Sigmoid colon (tissue), 7 donors: Measurements from ENCODE around the gene C13orf42. TPM values are rescaled to one million over a fixed set of nuclear protein-coding genes. Genes with fewer than 3 reads are reported as not detected.

Experiments used
- DNase-seq: peaks from one replicate; pipeline ENCODE4 v3.0.0-alpha.2; 2019
- H3K27ac ChIP-seq, 4 donors: fragments of 200-600 bp; sonication (generic); one replicate each; pipeline ENCODE4 v1.5.1; 2016 to 2019; ENCODE audit warnings: mild to moderate bottlenecking in 1 of 4
- H3K27me3 ChIP-seq, 3 donors: fragments of 200-600 bp; sonication (generic); one replicate each; pipeline ENCODE4 v1.5.1; 2019; ENCODE audit warnings: mild to moderate bottlenecking in 1 of 3
- H3K36me3 ChIP-seq, 4 donors: fragments of 200-600 bp; sonication (generic); one replicate each; pipeline ENCODE4 v1.5.1; 2016 to 2019
- H3K4me1 ChIP-seq, 4 donors: fragments of 200-600 bp; sonication (generic); one replicate each; pipeline ENCODE4 v1.5.1; 2017 to 2019
- H3K4me3 ChIP-seq, 4 donors: fragments of 200-600 bp; sonication (generic); one replicate each; pipeline ENCODE4 v1.5.1; 2017 to 2019; ENCODE audit warnings: mild to moderate bottlenecking in 2 of 4, moderate library complexity in 1 of 4
- H3K9me3 ChIP-seq, 4 donors: fragments of 200-600 bp in 3 of 4; sonication (generic) in 3 of 4; one replicate each; pipeline versions ENCODE4 v1.5.1 to v1.6.1; 2013 to 2019
- CTCF ChIP-seq, 4 experiments: fragments of 450-650 bp in 3 of 4; fragments of 200-600 bp in 1 of 4; IDR thresholded peaks; one replicate each; pipeline ENCODE4 v1.5.1; 2016 to 2019; ENCODE audit warnings: antibody characterized with exemption in 4 of 4, mild to moderate bottlenecking in 3 of 4, moderate library complexity in 2 of 4
- EP300 ChIP-seq, 4 donors: sonication (generic); formaldehyde crosslinking; IDR thresholded peaks; one replicate each; pipeline ENCODE4 v1.6.1; 2017; ENCODE audit warnings: antibody characterized with exemption in 4 of 4
- POLR2A ChIP-seq, 2 donors: fragments of 450-650 bp; IDR thresholded peaks; one replicate each; pipeline ENCODE4 v1.6.1; 2016; ENCODE audit warnings: antibody characterized with exemption in 2 of 2, mild to moderate bottlenecking in 2 of 2, moderate library complexity in 2 of 2
- POLR2AphosphoS5 ChIP-seq, 4 donors: sonication (generic); formaldehyde crosslinking; IDR thresholded peaks; one replicate each; pipeline ENCODE4 v1.6.1; 2017; ENCODE audit warnings: antibody characterized with exemption in 4 of 4
- WGBS, 2 donors: extraction: QIAGEN DNeasy Blood & Tissue Kit; methylation state at CpG; one replicate each; pipeline ENCODE4 v1.1.7; 2013; 5-methylcytosine and 5-hydroxymethylcytosine counted together
- intact Hi-C: fragments of 100-400 bp; cut with DNase I; formaldehyde crosslinking; loops from one replicate; pipeline ENCODE4 v1.15.1; 2023
- polyA plus RNA-seq, 3 donors: library from polyadenylated mRNA; stranded (reverse); fragments of 200-250 nt; gene quantifications; one replicate each; pipeline ENCODE4 v1.2.3, GENCODE V29; 2013
- total RNA-seq, 4 donors: library from RNA; depleted of rRNA; stranded (reverse); fragments of >200 nt; gene quantifications; one replicate each; pipeline ENCODE4 v1.1.0, GENCODE V29; 2016
- donor health status: healthy with polysubstance abuse.
- donor health status: Bipolar disorder and iron deficiency.
- donor health status: healthy.

The C13orf42 gene
- total and polyA plus RNA-seq, 7 donors, result not detected

- TF ChIP-seq CTCF (IDR thresholded peaks at IDR 0.05), result no peak
- TF ChIP-seq POLR2AphosphoS5 (IDR thresholded peaks at IDR 0.05), result no peak
- TF ChIP-seq POLR2A (IDR thresholded peaks at IDR 0.05), result no peak
- no peak for TF ChIP-seq EP300 (IDR thresholded peaks at IDR 0.05)
- WGBS, 2 donors, result 87 to 90% methylated on average over 1 of the region's 1 CpG
- no peak for DNase-seq
Observed at GRCh38 chr13:51146667-51147066, 35.6 kb upstream of the C13orf42 start.

GRCh38 chr13:51137250-51137649, 26.2 kb upstream of the C13orf42 start:
- intact Hi-C loops, result no loop called here
- Histone ChIP-seq H3K27ac (no peak overlapping the region), H3K27me3 (no peaks in the 10 kb centered on the region), H3K4me3 (no peak overlapping the region), H3K9me3 (no peaks in the 10 kb centered on the region), H3K4me1 (no peaks in the 10 kb centered on the region), H3K36me3 (no peaks in the 10 kb centered on the region)
- WGBS, 2 donors, result 77 to 84% methylated on average over 4 of the region's 4 CpGs
- TF ChIP-seq EP300 (IDR thresholded peaks at IDR 0.05) (no peak), POLR2AphosphoS5 (IDR thresholded peaks at IDR 0.05) (no peak), CTCF (IDR thresholded peaks at IDR 0.05) (no peak), POLR2A (IDR thresholded peaks at IDR 0.05) (no peak)
- no peak for DNase-seq

More at GRCh38 chr13:51146667-51147066, 35.6 kb upstream of the C13orf42 start:
- H3K4me1 ChIP-seq, result no peaks in the 10 kb centered on the region
- no peaks in the 10 kb centered on the region for H3K27me3 ChIP-seq
- no peaks in the 10 kb centered on the region for H3K9me3 ChIP-seq
- H3K4me3 ChIP-seq, result no peak overlapping the region
- no peaks in the 10 kb centered on the region for H3K36me3 ChIP-seq
- no peak overlapping the region for H3K27ac ChIP-seq
- intact Hi-C loops, result loop anchor here (10.0 kb wide), 1 partner anchor 978 kb away; the partner anchor contains the start of gene NEK5

GRCh38 chr13:51136276-51136980, 25.4 kb upstream of the C13orf42 start:
- no peaks in the 10 kb centered on the region for H3K36me3 ChIP-seq
- no peak for TF ChIP-seq CTCF (IDR thresholded peaks at IDR 0.05)
- TF ChIP-seq EP300 (IDR thresholded peaks at IDR 0.05), result no peak
- no peak for TF ChIP-seq POLR2AphosphoS5 (IDR thresholded peaks at IDR 0.05)
- TF ChIP-seq POLR2A (IDR thresholded peaks at IDR 0.05), result no peak
- no peak overlapping the region for H3K27ac ChIP-seq
- no peak overlapping the region for H3K4me3 ChIP-seq
- H3K9me3 ChIP-seq, result no peaks in the 10 kb centered on the region
- intact Hi-C loops, result no loop called here
- no peaks in the 10 kb centered on the region for H3K27me3 ChIP-seq
- no peaks in the 10 kb centered on the region for H3K4me1 ChIP-seq
- DNase-seq, result no peak
- WGBS, 2 donors, result 67 to 84% methylated on average over 10 of the region's 10 CpGs

- 75 to 87% methylated on average over 8 of the region's 8 CpGs for WGBS, 2 donors
- Histone ChIP-seq H3K36me3 (no peaks in the 10 kb centered on the region), H3K27ac (no peak overlapping the region), H3K4me1 (no peaks in the 10 kb centered on the region), H3K27me3 (no peaks in the 10 kb centered on the region), H3K9me3 (peaks cover 0 to 3% (median 0%) of the 10 kb centered on the region in 4 donors), H3K4me3 (no peak overlapping the region)
- intact Hi-C loops, result no loop called here
- TF ChIP-seq EP300 (IDR thresholded peaks at IDR 0.05) (no peak), POLR2A (IDR thresholded peaks at IDR 0.05) (no peak), POLR2AphosphoS5 (IDR thresholded peaks at IDR 0.05) (no peak), CTCF (IDR thresholded peaks at IDR 0.05) (no peak)
- no peak for DNase-seq
Observed at GRCh38 chr13:51134763-51135365, 23.8 kb upstream of the C13orf42 start.
